ENCODE measurements around the gene PRM3. TPM values are rescaled to one million over a fixed set of nuclear protein-coding genes. Genes with fewer than 3 reads are reported as not detected.

The PRM3 gene
- total and polyA plus RNA-seq, 12 donors: not detected

- TF ChIP-seq, protein P1, sequence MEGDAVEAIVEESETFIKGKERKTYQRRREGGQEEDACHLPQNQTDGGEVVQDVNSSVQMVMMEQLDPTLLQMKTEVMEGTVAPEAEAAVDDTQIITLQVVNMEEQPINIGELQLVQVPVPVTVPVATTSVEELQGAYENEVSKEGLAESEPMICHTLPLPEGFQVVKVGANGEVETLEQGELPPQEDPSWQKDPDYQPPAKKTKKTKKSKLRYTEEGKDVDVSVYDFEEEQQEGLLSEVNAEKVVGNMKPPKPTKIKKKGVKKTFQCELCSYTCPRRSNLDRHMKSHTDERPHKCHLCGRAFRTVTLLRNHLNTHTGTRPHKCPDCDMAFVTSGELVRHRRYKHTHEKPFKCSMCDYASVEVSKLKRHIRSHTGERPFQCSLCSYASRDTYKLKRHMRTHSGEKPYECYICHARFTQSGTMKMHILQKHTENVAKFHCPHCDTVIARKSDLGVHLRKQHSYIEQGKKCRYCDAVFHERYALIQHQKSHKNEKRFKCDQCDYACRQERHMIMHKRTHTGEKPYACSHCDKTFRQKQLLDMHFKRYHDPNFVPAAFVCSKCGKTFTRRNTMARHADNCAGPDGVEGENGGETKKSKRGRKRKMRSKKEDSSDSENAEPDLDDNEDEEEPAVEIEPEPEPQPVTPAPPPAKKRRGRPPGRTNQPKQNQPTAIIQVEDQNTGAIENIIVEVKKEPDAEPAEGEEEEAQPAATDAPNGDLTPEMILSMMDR (IDR thresholded peaks at IDR 0.05): no peak
- no peak for TF ChIP-seq POLR2A (IDR thresholded peaks at IDR 0.05)
- Histone ChIP-seq H3K4me1 (replicated peaks in 1 of 2) (no peaks in the 10 kb centered on the region), H3K36me3 (replicated peaks in 1 of 2) (no peaks in the 10 kb centered on the region), H3K27ac (no peak within 1 kb of the TSS), H3K4me3 (no peak within 1 kb of the TSS), H3K27me3 (no peaks in the 10 kb centered on the region), H3K9me3 (replicated peaks in 1 of 3) (no peaks in the 10 kb centered on the region)
- WGBS, 4 donors: 91 to 96% (median 94%) methylated on average over 8 to 26 of the region's 26 CpGs
- intact Hi-C loops (cut with DNase I): no loop called here
- DNase-seq: no peak
These were observed 2.9 kb upstream of the PRM3 start, which contains the start of gene PRM2 for GRCh38 chr16:11276143-11276895. TSS of gene PRM2 (minus strand) at chr16:11276480. CDS start at chr16:11276370, 110 bp downstream.

GRCh38 chr16:11274964-11275363, 1.5 kb upstream of the PRM3 start:
- TF ChIP-seq, protein P1 (IDR thresholded peaks at IDR 0.05): no peak
- no peak for TF ChIP-seq POLR2A (IDR thresholded peaks at IDR 0.05)
- no peaks in the 10 kb centered on the region for H3K4me1 ChIP-seq (replicated peaks in 1 of 2)
- no peak overlapping the region for H3K4me3 ChIP-seq
- intact Hi-C loops (cut with DNase I): no loop called here
- no peak for DNase-seq
- H3K27me3 ChIP-seq: no peaks in the 10 kb centered on the region
- 93 to 98% (median 96%) methylated on average over 7 of the region's 7 CpGs for WGBS, 4 donors
- no peaks in the 10 kb centered on the region for H3K9me3 ChIP-seq (replicated peaks in 1 of 3)
- no peak overlapping the region for H3K27ac ChIP-seq
- H3K36me3 ChIP-seq (replicated peaks in 1 of 2): no peaks in the 10 kb centered on the region

DNA sequence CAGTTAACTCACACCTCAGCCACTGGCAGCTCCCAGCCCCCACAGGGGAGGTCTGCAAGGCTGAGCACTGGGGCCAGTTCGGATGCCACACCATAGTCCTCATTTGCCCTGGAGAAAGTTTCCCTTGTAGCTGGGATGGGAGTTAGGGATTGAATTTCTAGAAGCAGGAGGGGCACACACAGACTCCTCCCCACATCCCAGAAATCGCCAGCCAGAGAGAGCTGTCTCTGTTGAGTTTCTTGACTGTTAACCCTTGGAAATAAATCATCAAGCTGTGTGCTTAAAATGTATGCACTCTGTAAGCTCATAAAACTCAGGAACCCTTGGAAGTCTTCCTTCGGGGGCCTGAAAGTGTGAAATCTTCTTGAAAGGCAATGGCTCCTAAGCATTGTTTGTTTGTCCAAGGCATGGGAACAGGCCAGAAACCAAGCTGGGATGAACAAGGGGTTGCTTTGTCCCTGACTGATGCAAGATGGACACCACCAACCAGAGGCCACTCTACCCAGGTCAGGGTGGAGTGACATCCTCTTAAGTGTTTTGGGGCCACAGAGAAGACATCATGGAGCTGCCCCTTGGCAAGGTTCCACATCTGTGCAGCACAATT, 394 bp upstream of the PRM3 start:
- no peak overlapping the region for H3K4me3 ChIP-seq
- DNase-seq: no peak
- 75 to 80% (median 78%) methylated on average over 2 to 3 of the region's 3 CpGs for whole genome bisulfite sequencing, 4 donors
- H3K4me1 ChIP-seq (replicated peaks in 1 of 2): no peaks in the 10 kb centered on the region
- H3K36me3 ChIP-seq (replicated peaks in 1 of 2): no peaks in the 10 kb centered on the region
- no peaks in the 10 kb centered on the region for H3K27me3 ChIP-seq
- intact Hi-C loops (cut with DNase I): no loop called here
- no peak for TF ChIP-seq POLR2A (IDR thresholded peaks at IDR 0.05)
- TF ChIP-seq, protein P1 (IDR thresholded peaks at IDR 0.05): no peak
- H3K27ac ChIP-seq: no peak overlapping the region
- H3K9me3 ChIP-seq (replicated peaks in 1 of 3): no peaks in the 10 kb centered on the region

- intact Hi-C loops (cut with DNase I): no loop called here
- DNase-seq: no peak
- 65 to 100% (median 84%) methylated on average over 2 to 6 of the region's 6 CpGs for WGBS, 4 donors
These were observed 945 bp downstream of the PRM3 start for GRCh38 chr16:11272484-11272883.

More at GRCh38 chr16:11272484-11272883, 945 bp downstream of the PRM3 start:
- Histone ChIP-seq H3K4me1 (replicated peaks in 1 of 2) (no peaks in the 10 kb centered on the region), H3K4me3 (no peak overlapping the region), H3K27ac (no peak overlapping the region), H3K36me3 (replicated peaks in 1 of 2) (no peaks in the 10 kb centered on the region), H3K27me3 (no peaks in the 10 kb centered on the region), H3K9me3 (replicated peaks in 1 of 3) (no peaks in the 10 kb centered on the region)
- TF ChIP-seq, protein P1 (IDR thresholded peaks at IDR 0.05): no peak

All from adrenal gland (tissue), 12 donors.